GM12891 (cell line): ENCODE measurements around the gene FAF2.

Experiments
- POLR2A ChIP-seq: IDR thresholded peaks from 2 replicates; pipeline ENCODE4 v1.6.1; 2011; ENCODE audit warnings: low read depth, low read length, control low read depth
- POLR2AphosphoS5 ChIP-seq: IDR thresholded peaks from 2 replicates; pipeline ENCODE4 v1.6.1; 2011; ENCODE audit warnings: low read depth, low read length, control low read depth

DNA sequence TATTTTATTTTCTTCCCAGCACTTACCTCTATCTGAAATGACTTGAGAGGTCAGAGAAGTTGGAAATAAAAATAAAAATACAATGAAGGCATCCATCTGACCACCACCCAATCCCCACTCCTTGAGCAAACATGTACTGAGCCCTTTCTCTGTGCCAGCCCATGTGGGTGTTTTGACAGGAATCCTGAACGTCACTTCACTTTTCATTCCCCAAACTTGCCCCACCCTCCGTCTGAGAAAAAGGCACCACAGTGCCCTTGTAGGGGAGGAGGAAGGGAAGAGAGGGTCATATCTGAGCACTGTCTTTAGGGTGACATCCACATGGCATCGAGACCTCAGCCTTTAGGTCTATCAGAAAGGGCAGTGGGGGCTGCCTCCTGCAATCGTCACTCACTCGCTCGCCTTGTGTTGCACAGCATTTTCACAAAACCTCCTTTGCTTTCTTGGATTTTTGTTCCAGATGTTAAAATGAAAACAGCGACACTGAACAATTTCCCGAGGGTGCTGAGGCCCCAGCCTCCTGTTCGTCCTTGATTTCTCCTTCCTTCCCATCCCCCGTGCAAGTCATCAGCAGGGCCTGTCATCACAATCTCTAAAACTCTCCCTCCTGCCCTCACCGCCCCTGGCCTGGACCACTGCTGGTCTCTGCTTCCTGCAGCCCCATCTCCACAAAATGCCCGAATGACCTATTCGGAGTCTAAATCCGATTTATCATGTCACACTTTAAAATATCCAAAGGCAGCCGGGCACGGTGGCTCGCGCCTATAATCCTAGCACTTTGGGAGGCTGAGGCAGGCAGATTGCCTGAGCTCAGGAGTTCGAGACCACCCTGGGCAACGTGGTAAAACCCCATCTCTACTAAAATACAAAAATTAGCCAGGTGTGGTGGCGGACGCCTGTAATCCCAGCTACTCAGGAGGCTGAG lies 46.6 kb upstream of the FAF2 start:
- TF ChIP-seq POLR2AphosphoS5 (no peak), POLR2A (no peak)
